Thymus (tissue), 11 donors: ENCODE measurements around the gene KCNQ1. TPM values are rescaled to one million over a fixed set of nuclear protein-coding genes. Genes with fewer than 3 reads are reported as not detected.

Experiments used
- DNase-seq, 9 donors: peaks; one replicate each; pipeline ENCODE4 v3.0.0-alpha.2; 2013; ENCODE audit warnings: low spot score in 9 of 9, low read depth in 6 of 9, missing footprints in 1 of 9
- H3K27ac ChIP-seq, 2 donors: one replicate each; pipeline ENCODE4 v1.5.1; 2013; ENCODE audit warnings: control low read depth in 1 of 2, low read depth in 1 of 2, low read length in 1 of 2, mild to moderate bottlenecking in 1 of 2, moderate library complexity in 1 of 2
- H3K27me3 ChIP-seq, 2 donors: one replicate each; pipeline ENCODE4 v1.5.1; 2013; ENCODE audit warnings: low read length in 1 of 2; ENCODE audit not compliant: control insufficient read depth in 2 of 2, insufficient read depth in 1 of 2
- H3K36me3 ChIP-seq, 2 donors: one replicate each; pipeline ENCODE4 v1.5.1; 2013; ENCODE audit warnings: low read length in 1 of 2, mild to moderate bottlenecking in 1 of 2, moderate library complexity in 1 of 2; ENCODE audit not compliant: control insufficient read depth in 2 of 2, insufficient read depth in 2 of 2
- H3K4me1 ChIP-seq, 2 donors: one replicate each; pipeline ENCODE4 v1.5.1; 2013; ENCODE audit warnings: low read length in 2 of 2; ENCODE audit not compliant: control insufficient read depth in 2 of 2, insufficient read depth in 2 of 2
- H3K4me3 ChIP-seq, 2 donors: one replicate each; pipeline ENCODE4 v1.5.1; 2013; ENCODE audit warnings: low read length in 2 of 2, control low read depth in 1 of 2, mild to moderate bottlenecking in 1 of 2
- H3K9me3 ChIP-seq, 2 donors: one replicate each; pipeline ENCODE4 v1.5.1; 2013; ENCODE audit warnings: low read length in 1 of 2, mild to moderate bottlenecking in 1 of 2; ENCODE audit not compliant: control insufficient read depth in 2 of 2, insufficient read depth in 1 of 2
- WGBS: extraction: QIAGEN DNeasy Blood & Tissue Kit; methylation state at CpG from one replicate; pipeline ENCODE4 v1.1.7; 2013; 5-methylcytosine and 5-hydroxymethylcytosine counted together
- polyA plus RNA-seq: library from polyadenylated mRNA; stranded (reverse); fragments of 200-250 nt; gene quantifications from one replicate; pipeline ENCODE4 v1.2.3, GENCODE V29; 2013
- total RNA-seq: library from RNA; stranded (reverse); fragments of 120-200 nt; gene quantifications from one replicate; pipeline ENCODE4 v1.2.4, GENCODE V29; 2013
- donor health status: healthy.

KCNQ1 gene
- total and polyA plus RNA-seq, 2 donors, result 0.94 to 3.7 TPM

GRCh38 chr11:2579315-2580060, 134.7 kb downstream of the KCNQ1 start:
- Histone ChIP-seq H3K4me3 (no peak overlapping the region), H3K9me3 (no peaks in the 10 kb centered on the region), H3K4me1 (no peaks in the 10 kb centered on the region), H3K27ac (no peak overlapping the region), H3K27me3 (no peaks in the 10 kb centered on the region), H3K36me3 (no peaks in the 10 kb centered on the region)
- 95% methylated on average over 17 of the region's 17 CpGs for WGBS
- DNase-seq, result no peak

- Histone ChIP-seq H3K4me1 (no peaks in the 10 kb centered on the region), H3K27ac (no peak overlapping the region), H3K9me3 (no peaks in the 10 kb centered on the region), H3K36me3 (no peaks in the 10 kb centered on the region), H3K27me3 (no peaks in the 10 kb centered on the region), H3K4me3 (no peak overlapping the region)
- no peak for DNase-seq
- 93% methylated on average over 10 of the region's 10 CpGs for WGBS
Observed at GRCh38 chr11:2580061-2580421, 135.2 kb downstream of the KCNQ1 start.

- no peak for DNase-seq
Observed at GRCh38 chr11:2580571-2581001, 135.8 kb downstream of the KCNQ1 start.

GRCh38 chr11:2581151-2581930, 136.5 kb downstream of the KCNQ1 start:
- 93% methylated on average over 22 of the region's 22 CpGs for WGBS
- Histone ChIP-seq H3K9me3 (no peaks in the 10 kb centered on the region), H3K4me3 (no peak overlapping the region), H3K27ac (no peak overlapping the region), H3K36me3 (no peaks in the 10 kb centered on the region), H3K27me3 (no peaks in the 10 kb centered on the region), H3K4me1 (no peaks in the 10 kb centered on the region)
- DNase-seq, result no peak

More at GRCh38 chr11:2580571-2581001, 135.8 kb downstream of the KCNQ1 start:
- Histone ChIP-seq H3K27me3 (no peaks in the 10 kb centered on the region), H3K36me3 (no peaks in the 10 kb centered on the region), H3K4me1 (no peaks in the 10 kb centered on the region), H3K27ac (no peak overlapping the region), H3K9me3 (no peaks in the 10 kb centered on the region), H3K4me3 (no peak overlapping the region)
- 94% methylated on average over 13 of the region's 13 CpGs for WGBS

GRCh38 chr11:2581931-2582350, 137.1 kb downstream of the KCNQ1 start:
- H3K4me3 ChIP-seq, result no peak overlapping the region
- no peak for DNase-seq
- no peaks in the 10 kb centered on the region for H3K4me1 ChIP-seq
- no peaks in the 10 kb centered on the region for H3K36me3 ChIP-seq
- H3K9me3 ChIP-seq, result no peaks in the 10 kb centered on the region
- H3K27me3 ChIP-seq, result no peaks in the 10 kb centered on the region
- H3K27ac ChIP-seq, result no peak overlapping the region
- 95% methylated on average over 23 of the region's 23 CpGs for WGBS

GRCh38 chr11:2582351-2582945, 137.6 kb downstream of the KCNQ1 start:
- Histone ChIP-seq H3K4me3 (no peak overlapping the region), H3K4me1 (no peaks in the 10 kb centered on the region), H3K27ac (no peak overlapping the region), H3K27me3 (no peaks in the 10 kb centered on the region), H3K36me3 (no peaks in the 10 kb centered on the region), H3K9me3 (no peaks in the 10 kb centered on the region)
- WGBS, result 92% methylated on average over 12 of the region's 12 CpGs
- no peak for DNase-seq

- H3K4me1 ChIP-seq, result no peaks in the 10 kb centered on the region
- no peaks in the 10 kb centered on the region for H3K27me3 ChIP-seq
- no peak overlapping the region for H3K27ac ChIP-seq
- no peak overlapping the region for H3K4me3 ChIP-seq
- 95% methylated on average over 33 of the region's 33 CpGs for WGBS
- DNase-seq, result no peak
- no peaks in the 10 kb centered on the region for H3K36me3 ChIP-seq
- H3K9me3 ChIP-seq, result no peaks in the 10 kb centered on the region
Observed at GRCh38 chr11:2582946-2583604, 138.3 kb downstream of the KCNQ1 start.

GRCh38 chr11:2583605-2583958, 138.8 kb downstream of the KCNQ1 start:
- WGBS, result 94% methylated on average over 6 of the region's 6 CpGs
- Histone ChIP-seq H3K27me3 (no peaks in the 10 kb centered on the region), H3K27ac (no peak overlapping the region), H3K9me3 (no peaks in the 10 kb centered on the region), H3K4me3 (no peak overlapping the region), H3K4me1 (no peaks in the 10 kb centered on the region), H3K36me3 (no peaks in the 10 kb centered on the region)
- no peak for DNase-seq

- 71% methylated on average over 4 of the region's 4 CpGs for WGBS
- Histone ChIP-seq H3K27ac (no peak overlapping the region), H3K36me3 (no peaks in the 10 kb centered on the region), H3K4me1 (no peaks in the 10 kb centered on the region), H3K9me3 (no peaks in the 10 kb centered on the region), H3K27me3 (no peaks in the 10 kb centered on the region), H3K4me3 (no peak overlapping the region)
- no peak for DNase-seq
Observed at GRCh38 chr11:2584434-2584811, 139.6 kb downstream of the KCNQ1 start.
